HG02610 (cell line): ENCODE results near the gene DMD.

ENCODE experiments used
- ATAC-seq: cut with Tn5 transposase; IDR thresholded peaks from one replicate; pipeline ENCODE4 v1.9.1; 2021; ENCODE audit warnings: mild to moderate bottlenecking, moderate library complexity; ENCODE audit not compliant: unreplicated experiment

DMD gene

DNA sequence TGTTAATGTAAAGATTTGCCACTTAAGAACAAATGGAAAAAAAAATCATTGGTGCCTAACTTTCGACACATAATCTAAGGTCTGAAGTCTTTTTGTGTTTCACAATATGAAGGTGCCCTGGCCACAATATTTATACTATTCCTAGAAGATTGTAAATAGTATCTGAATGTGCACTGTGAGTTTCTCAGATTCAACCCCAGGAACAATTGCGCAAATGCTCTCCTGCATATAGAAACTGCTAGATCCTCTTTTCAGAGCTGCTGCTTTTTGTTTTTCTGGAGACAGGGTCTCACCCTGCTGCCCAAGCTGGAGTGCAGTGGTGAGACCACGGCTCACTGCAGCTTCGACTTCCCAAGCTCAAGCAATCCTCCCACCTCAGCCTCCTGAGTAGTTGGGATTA is 1659.4 kb downstream of the DMD start:
- ATAC-seq = no peak

GRCh38 chrX:31550158-31550557 is 1661.2 kb downstream of the DMD start:
- ATAC-seq = no peak

- no peak for ATAC-seq
Measured at GRCh38 chrX:31547816-31548215, 1663.5 kb downstream of the DMD start.

DNA sequence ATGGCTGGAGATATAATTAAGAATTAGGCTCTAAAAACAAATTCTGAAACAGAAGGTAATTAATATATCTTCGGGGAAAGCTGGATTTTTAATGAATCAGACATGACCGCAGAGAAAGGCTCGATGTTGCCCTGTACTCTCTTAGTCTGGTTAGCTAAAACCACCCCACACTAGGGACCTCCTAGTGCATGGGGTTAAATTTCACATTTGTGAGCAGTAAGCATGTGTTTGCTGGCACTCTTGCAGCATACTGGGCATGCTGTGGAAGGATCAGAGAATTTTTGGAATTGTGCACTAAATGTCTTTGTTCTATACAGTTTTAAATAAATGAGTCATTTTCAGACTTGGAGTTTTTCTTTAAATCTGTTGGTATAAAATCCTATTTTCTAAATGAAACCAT is 1663.9 kb downstream of the DMD start:
- ATAC-seq = no peak

GRCh38 chrX:31546126-31546525 is 1665.2 kb downstream of the DMD start:
- no peak for ATAC-seq

GRCh38 chrX:31545726-31546125 is 1665.6 kb downstream of the DMD start:
- no peak for ATAC-seq

DNA sequence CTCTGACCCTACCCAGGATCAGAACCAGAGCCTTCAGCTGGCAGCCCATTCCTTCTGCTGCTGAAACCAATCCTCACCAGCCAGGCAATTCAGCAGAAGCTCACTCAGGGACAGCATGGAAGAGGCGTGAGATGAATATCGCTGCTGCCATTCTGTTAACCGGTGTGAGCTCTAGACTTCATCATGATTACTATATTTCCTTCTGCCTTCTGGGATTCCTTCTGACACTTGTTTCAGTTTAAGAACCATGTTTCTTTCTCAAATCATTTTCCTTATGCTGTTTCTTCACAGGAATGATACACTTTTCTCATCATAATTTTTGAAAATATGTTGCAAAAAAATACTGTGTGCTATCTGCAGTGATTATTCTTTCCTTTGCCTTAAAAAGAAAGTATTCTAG is 1666.2 kb downstream of the DMD start:
- no peak for ATAC-seq

GRCh38 chrX:31543634-31544033 is 1667.7 kb downstream of the DMD start:
- no peak for ATAC-seq

DNA sequence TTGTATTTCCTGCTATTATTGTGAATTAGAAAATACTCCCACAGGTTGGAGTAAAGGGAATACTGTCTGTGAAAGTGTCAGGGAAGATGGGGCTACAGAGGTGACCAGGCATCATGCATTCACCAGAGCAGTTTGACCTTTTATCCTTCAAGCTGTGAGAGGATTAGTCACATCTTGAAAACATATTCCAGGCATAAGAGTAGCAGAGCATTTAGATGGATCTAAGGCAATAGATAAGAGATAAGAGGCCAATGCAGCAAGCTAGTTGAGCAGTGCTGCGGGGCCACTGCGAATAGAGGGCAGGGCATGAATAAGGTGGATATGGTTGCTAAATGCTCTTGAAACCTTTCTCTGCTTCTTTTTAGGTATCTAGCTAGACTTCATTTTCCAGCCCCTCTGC is 1668.8 kb downstream of the DMD start:
- ATAC-seq = no peak

DNA sequence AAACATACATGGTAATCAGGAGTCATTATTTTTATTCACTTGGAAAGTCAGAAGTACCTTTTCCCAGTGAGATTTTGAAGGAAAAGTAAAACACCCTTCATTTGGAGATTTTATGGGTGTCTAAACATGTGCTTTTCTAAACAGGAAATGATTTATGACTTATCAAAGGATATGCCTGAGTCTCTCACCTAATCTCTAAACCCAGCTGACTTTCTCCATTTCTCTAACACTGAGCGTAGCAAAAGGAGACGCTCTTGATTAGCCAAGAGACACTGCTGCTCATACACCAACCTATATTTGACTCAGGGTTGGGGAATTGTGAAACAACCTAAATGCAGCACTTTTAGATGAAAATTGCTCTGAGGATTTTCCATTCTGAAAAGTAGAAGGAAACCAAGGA is 1671.0 kb downstream of the DMD start:
- no peak for ATAC-seq

DNA sequence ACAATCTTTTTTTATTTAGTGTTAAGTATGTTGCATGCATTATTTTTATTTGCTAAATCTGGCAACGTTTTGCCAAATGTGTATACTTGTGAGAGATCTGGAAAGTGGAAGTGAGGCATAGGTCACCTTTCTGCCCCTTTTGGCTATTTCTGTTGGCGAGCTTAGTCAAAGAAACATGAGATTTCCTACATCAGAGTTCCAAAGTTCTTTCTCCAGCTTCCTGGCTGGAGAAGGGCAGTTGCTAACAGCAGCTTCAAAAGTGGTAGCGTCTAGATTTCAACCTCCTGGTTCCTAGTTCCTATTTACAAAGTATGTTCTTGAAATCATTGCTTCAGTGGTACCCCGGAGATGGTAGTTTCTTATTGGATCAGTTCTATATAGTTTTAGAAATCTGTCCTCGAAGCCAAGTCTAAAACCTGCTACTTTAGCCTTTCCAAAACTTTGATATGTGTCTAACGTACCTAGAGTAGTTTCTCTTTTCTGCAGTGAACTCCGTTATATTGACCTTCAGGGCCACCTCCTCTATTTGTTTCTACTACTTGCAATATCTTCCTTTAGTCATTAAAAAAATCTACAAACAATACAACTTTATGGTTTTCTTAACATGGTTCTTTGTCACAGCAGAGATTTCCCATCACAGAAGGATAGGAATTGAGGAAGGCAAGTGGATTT is 1683.8 kb downstream of the DMD start:
- no peak for ATAC-seq

DNA sequence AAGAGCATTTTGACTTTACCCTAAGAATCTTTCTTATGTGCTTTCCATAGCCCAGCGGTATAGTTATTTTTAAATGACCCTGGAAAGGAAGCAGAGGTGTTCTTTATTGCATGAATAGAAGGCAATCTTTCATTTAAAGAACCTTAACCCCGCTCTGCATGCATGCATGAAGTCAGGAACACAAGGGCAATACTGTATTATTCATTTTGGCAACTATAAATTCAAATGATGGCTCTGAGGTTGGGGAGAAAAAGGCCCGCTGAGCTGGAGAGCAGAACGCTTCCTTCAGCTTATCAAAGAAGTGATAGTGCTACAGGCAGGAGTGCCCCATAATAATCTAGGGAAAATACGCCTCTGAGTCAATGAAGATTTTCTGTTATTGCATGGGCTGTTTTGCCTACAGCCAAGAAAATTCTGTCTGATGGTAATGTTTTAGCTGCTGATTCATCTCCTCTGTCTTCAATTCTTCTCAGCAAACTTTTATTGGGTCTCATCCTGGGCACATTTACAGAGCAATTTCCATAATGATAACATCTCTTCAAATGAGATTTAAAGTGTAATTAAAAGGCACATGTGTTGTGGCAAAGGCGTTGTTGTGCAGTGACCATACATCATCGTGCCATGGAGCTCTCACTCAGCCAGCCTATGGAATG is 1687.3 kb downstream of the DMD start:
- ATAC-seq = no peak

- no peak for ATAC-seq
Measured at GRCh38 chrX:31522760-31523159, 1688.6 kb downstream of the DMD start.

- ATAC-seq = no peak
Measured at GRCh38 chrX:31521941-31522340, 1689.4 kb downstream of the DMD start.

- ATAC-seq = no peak
Measured at GRCh38 chrX:31516527-31516926, 1694.8 kb downstream of the DMD start.

DNA sequence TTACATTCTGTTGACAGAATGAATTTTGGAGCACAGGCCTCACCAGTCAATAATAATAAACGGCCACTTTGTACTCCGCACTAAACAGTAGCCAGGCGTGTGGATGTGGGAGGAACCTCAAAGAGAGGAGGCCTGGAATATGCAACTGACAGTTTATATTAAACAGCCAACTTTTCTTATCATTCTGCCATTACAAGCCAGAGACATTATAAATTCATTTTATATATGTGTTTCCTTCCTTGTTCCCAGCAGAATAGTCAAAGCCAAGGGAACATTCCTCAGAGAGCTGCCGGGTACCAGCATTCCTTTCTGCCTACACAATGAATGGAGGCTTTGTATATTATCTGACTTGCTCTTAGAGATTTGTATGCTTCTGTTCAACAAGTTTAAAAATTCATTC is 1703.0 kb downstream of the DMD start:
- ATAC-seq = no peak

DNA sequence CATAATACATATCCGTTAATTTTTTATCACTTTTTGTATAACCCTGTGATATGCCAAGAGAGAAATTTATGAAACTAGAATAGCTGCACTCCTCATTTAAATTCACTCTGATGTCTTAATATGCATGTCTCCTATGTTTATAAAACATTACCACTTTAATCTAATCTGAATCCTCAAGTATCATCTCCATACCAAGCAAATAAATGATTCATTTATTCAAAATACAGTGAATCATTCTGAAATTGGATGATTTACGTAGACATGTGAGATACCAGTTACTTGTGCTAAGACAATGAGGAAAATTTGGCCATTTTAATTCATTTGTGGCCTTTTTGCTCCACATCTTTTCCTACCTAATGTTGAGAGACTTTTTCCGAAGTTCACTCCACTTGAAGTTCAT is 1704.4 kb downstream of the DMD start:
- no peak for ATAC-seq

DNA sequence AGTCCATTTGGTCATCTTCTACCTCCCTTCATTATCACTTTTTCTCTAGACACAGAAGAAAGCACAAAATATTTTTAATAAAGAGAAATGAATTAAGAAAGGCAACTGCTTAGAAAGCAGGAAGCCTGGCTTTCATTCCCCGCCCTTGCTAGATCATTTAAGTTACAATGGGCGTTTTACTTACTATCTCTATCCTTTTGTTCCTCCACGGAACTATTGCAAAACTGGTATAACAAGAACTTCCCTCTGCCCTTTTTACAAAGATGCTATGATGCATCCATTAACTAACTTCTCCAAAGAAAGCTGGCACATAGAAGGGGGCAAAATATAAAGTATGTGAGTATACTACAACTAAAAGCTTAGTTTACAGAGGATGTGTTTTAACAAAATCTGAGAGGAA is 1705.0 kb downstream of the DMD start:
- no peak for ATAC-seq

DNA sequence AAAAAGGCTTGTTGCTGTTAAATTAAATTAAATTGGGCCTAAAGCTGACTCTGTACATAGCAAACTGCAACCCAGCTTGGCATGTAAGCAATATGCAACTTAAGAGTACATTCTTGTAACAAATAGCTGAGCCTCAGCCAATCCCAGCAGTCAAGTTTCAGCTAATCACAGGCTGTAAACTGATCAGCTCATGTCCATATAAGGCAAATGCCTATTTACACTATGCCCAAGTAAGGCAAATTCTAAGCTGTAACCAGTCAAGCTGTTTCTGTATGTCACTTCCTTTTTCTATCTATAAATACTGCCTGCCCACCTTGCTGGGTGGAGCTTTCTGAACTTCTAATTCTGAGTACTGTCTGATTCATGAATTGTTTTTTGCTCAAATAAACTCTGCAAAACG is 1710.4 kb downstream of the DMD start:
- ATAC-seq = no peak

DNA sequence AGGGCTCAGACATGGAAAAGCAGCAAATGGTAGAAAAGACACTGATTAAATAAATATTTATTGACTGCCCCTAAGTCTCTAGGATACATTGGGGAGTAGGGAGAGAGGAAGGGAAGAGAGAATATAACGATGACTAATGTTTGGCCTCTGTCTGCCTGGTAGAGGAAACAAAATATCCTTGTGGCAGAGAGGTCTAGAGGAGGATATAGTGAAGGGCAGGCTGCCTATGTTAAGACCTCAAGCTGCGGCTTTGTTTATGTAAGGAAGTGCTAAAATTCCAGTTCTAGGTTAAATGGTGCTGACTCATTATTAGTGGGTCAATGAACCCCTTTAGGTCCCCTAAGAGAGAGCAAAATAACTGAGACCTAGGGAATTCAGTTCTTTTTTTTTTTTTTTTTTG is 1712.2 kb downstream of the DMD start:
- no peak for ATAC-seq

- ATAC-seq = no peak
Measured at GRCh38 chrX:31497086-31497485, 1714.3 kb downstream of the DMD start.

- ATAC-seq = no peak
Measured at GRCh38 chrX:31487951-31488350, 1723.4 kb downstream of the DMD start.

DNA sequence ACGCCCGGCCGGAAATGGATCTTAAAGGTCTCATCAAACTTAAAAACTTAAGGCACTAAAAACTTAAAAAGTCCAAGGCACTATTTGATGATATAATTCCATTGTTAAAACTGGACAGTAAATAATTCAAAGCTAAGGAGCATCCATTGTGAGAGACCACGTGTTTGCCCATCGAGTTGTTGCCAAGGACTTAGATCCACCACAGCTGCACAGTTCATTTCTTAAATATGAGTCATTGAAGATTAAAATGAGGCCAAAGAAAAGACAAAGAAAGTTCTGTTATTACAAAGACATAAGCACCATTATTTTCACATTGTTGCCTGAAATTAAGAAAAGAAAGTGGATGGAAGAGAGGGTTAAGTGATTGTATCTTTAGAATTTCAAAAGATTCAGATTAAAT is 1728.0 kb downstream of the DMD start:
- ATAC-seq = no peak
